Activated B cell treated with CpG ODN at 0.5 μM for 24 hours (primary cell): Measurements from ENCODE around the gene KIRREL2. TPM values are rescaled to one million over a fixed set of nuclear protein-coding genes. Genes with fewer than 3 reads are reported as not detected.
A peak's percentile ranks its signal among the peaks of the same experiment; 100 is the strongest.

Experiments used
- ATAC-seq: fragments of 200-7000 bp; cut with Tn5 transposase; one replicate; pipeline ENCODE4 v1.10.0; 2021; ENCODE audit warnings: low read depth, mild to moderate bottlenecking, moderate library complexity
- CTCF ChIA-PET: fragments of 350-600 bp; sonication (Branson Sonifier 250); formaldehyde crosslinking; loops from one replicate; lab custom pipeline; 2021; ENCODE audit warnings: antibody characterized with exemption; lab: Charles Lee
- POLR2A ChIA-PET: fragments of 350-600 bp; sonication (Branson Sonifier 250); formaldehyde crosslinking; loops from one replicate; lab custom pipeline; 2021; ENCODE audit warnings: antibody characterized with exemption; lab: Charles Lee
- DNase-seq: peaks from one replicate; pipeline ENCODE4 v3.0.0; 2022
- H3K27ac Mint-ChIP-seq: one replicate; pipeline ENCODE4 v1.8.0; 2020; ENCODE audit warnings: mixed read lengths
- H3K27me3 Mint-ChIP-seq: one replicate; pipeline ENCODE4 v1.8.0; 2021; ENCODE audit warnings: mixed read lengths
- H3K36me3 Mint-ChIP-seq: one replicate; pipeline ENCODE4 v1.8.0; 2021; ENCODE audit warnings: low read depth, mixed read lengths
- H3K4me1 Mint-ChIP-seq: one replicate; pipeline ENCODE4 v1.8.0; 2021; ENCODE audit warnings: mixed read lengths
- H3K4me3 Mint-ChIP-seq: one replicate; pipeline ENCODE4 v1.8.0; 2020; ENCODE audit warnings: mild to moderate bottlenecking, mixed read lengths
- H3K9me3 Mint-ChIP-seq: one replicate; pipeline ENCODE4 v1.8.0; 2020; ENCODE audit warnings: mixed read lengths
- CTCF ChIP-seq: fragments of 200-600 bp; IDR thresholded peaks from one replicate; pipeline ENCODE4 v1.8.0; 2022; ENCODE audit warnings: antibody characterized with exemption, mild to moderate bottlenecking
- intact Hi-C: fragments of 100-400 bp; cut with micrococcal nuclease; formaldehyde crosslinking; loops from one replicate; pipeline ENCODE4 v1.15.1; 2024
- total RNA-seq: library from RNA; stranded (reverse); gene quantifications from 2 replicates; pipeline ENCODE4 v1.2.3, GENCODE V29; 2022

KIRREL2 gene
- total RNA-seq, 1 donor from 2014 or later = not detected

DNA sequence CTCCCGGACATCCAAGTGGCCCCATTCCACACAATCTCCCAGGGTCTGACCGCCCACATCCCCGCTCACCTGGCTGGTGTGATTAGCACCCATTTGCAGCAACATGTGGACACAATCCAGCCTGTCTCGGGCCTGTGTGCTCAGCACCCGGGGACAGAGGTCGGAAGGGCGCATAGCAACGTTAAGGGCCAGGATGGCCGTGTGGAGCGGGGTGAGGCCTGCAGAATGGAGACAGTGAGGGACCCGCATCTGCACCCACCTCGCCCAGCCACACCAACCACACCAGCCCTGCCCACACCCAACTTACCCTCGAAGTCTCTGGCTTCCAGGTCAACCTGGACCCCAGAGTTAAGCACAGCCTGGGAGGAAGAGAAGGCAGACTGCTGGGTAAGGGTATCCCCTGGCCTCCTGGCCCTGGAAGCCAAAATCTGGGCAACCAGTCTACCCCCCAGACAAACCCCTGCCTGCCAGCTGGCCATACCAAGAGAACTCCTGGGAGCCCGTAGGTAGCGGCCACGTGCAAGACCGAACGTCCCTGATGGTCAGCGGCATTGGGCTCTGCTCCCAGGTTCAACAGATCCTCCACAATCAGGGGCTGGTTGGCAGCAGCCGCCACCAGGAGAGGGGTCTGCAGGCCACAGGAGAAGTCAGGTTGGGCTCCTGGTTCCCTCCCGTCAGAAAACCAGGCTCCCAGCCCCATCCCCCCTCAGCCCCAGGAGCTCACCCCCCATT lies 39.4 kb downstream of the KIRREL2 start:
- H3K27ac Mint-ChIP-seq = peak overlapping the region; percentile 43
- DNase-seq = no peak
- no peak overlapping the region for H3K4me3 Mint-ChIP-seq
- no peak for ATAC-seq
- intact Hi-C loops = no loop called here
- peaks cover 71% of the 10 kb centered on the region for H3K36me3 Mint-ChIP-seq
- POLR2A ChIA-PET = interaction anchor here (2.2 kb wide), 1 partner anchor 10 kb away, joined by 6 read pairs; no protein-coding TSS in a partner anchor
- no peaks in the 10 kb centered on the region for H3K9me3 Mint-ChIP-seq
- H3K27me3 Mint-ChIP-seq = no peaks in the 10 kb centered on the region
- CTCF ChIA-PET = no interaction called here
- no peak for TF ChIP-seq CTCF
- peaks cover 49% of the 10 kb centered on the region for H3K4me1 Mint-ChIP-seq

DNA sequence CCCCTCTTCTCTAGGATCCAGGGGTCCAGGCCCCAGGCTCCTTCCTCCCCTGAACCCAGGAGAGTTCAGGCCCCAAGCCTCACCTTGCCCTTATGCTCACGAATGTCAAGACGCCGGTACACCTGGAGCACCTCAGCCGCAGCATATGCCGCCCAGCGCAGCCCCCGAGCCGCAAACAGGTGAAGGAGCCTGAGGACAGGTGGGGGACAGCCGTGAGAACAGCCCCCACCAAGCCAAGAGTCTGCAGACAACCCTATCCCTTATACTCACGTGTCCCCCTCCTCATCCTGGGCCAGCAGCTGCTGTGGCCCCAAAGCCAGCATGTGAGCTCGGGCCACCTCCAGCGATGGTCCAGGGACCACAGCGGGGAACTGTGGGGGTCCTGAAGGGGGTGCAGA lies 39.9 kb downstream of the KIRREL2 start:
- no peaks in the 10 kb centered on the region for H3K9me3 Mint-ChIP-seq
- H3K27ac Mint-ChIP-seq = peak overlapping the region; percentile 43
- peaks cover 66% of the 10 kb centered on the region for H3K36me3 Mint-ChIP-seq
- ChIA-PET CTCF (no interaction called here), POLR2A (no interaction called here)
- DNase-seq = no peak
- peak overlapping the region; percentile 38 for H3K4me3 Mint-ChIP-seq
- no peak for ATAC-seq
- TF ChIP-seq CTCF = no peak
- intact Hi-C loops = no loop called here
- no peaks in the 10 kb centered on the region for H3K27me3 Mint-ChIP-seq
- H3K4me1 Mint-ChIP-seq = peaks cover 52% of the 10 kb centered on the region

DNA sequence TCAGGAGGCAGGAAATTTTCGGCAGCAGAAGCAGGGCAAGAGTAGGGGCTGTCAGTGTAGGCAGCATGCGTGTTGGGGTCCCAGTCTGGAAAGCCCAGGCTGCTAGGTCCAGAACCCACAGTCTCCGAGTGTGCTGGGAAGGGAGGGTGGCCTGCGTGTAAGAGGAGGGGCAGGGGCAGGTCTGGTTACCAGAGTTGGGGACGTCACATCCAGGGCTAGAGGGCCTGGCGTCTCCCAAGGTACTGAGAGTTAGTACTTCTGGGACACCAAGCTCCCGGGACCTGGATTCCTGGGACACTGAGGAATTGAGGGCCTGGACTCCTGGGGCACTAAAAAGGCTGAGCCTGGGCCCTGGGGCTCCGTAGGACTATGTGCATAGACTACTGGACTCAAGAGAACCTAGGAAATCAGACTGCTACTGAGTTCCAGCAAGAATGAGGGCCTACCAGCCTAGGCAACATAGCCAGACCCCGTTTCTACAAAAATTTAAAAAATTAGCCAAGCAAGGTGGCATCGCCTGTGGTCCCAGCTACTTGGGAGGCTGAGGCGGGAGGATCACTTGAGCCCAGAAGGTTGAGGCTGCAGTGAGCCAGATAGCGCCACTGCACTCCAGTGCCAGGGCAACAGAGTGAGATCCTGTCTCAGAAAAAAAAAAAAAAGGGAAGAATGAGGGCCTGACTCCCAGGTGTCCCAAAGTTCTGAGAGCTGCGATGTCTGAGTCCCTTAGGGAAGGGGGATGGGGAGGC lies 41.2 kb downstream of the KIRREL2 start:
- Mint-ChIP-seq H3K27ac (peak overlapping the region; percentile 62), H3K4me3 (peak overlapping the region; percentile 95), H3K9me3 (no peaks in the 10 kb centered on the region), H3K27me3 (no peaks in the 10 kb centered on the region), H3K36me3 (peaks cover 57% of the 10 kb centered on the region), H3K4me1 (peaks cover 63% of the 10 kb centered on the region)
- DNase-seq = no peak
- POLR2A ChIA-PET = interaction anchor here (1.0 to 2.4 kb wide), 4 partner anchors 11 to 33 kb away, joined by 4 to 10 read pairs (median 5); no protein-coding TSS in a partner anchor
- CTCF ChIA-PET = no interaction called here
- intact Hi-C loops = loop anchor here (2.0 kb wide), 1 partner anchor 243 kb away; the partner anchor contains the start of gene CAPNS1
- no peak for ATAC-seq
- TF ChIP-seq CTCF = no peak

- intact Hi-C loops = loop anchor here (2.0 kb wide), 1 partner anchor 242 kb away; the partner anchor contains the start of gene CAPNS1
- Mint-ChIP-seq H3K9me3 (no peaks in the 10 kb centered on the region), H3K4me3 (peak overlapping the region; percentile 95), H3K27ac (peak overlapping the region; percentile 95), H3K27me3 (no peaks in the 10 kb centered on the region), H3K36me3 (peaks cover 52% of the 10 kb centered on the region), H3K4me1 (peaks cover 65% of the 10 kb centered on the region)
- ChIA-PET POLR2A (interaction anchor here (1.0 to 2.4 kb wide), 4 partner anchors 12 to 33 kb away, joined by 4 to 10 read pairs (median 5); no protein-coding TSS in a partner anchor), CTCF (no interaction called here)
- no peak for DNase-seq
- no peak for TF ChIP-seq CTCF
- no peak for ATAC-seq
Measured at GRCh38 chr19:35898499-35898809, 41.7 kb downstream of the KIRREL2 start.
